ENCODE measurements around the gene SYNE1. TPM values are rescaled to one million over a fixed set of nuclear protein-coding genes. Genes with fewer than 3 reads are reported as not detected.

The SYNE1 gene
- total and polyA plus RNA-seq, 10 of the 15 experiments (the other 5 are each of a cell fraction or from before 2014, with no cell fraction given) = 2.3 to 28.7 (median 14.1) TPM

- no TSS peak for BruUV-seq (replicated peaks)
- ChIA-PET RAD21 (ENCODE audit: unreplicated experiment) (no interaction called here), CTCF (interaction anchor here (0.8 kb wide), 1 partner anchor 12 kb away, joined by 4 read pairs; no protein-coding TSS in a partner anchor), POLR2A (no interaction called here), SMC1A (ENCODE audit: uncharacterized antibody, unreplicated experiment) (interaction anchor here (0.9 to 1.0 kb wide), 2 partner anchors 31 to 90 kb away, joined by 3 read pairs; no protein-coding TSS in a partner anchor)
- H3K27ac ChIP-seq (ENCODE audit: control insufficient read depth, insufficient read depth) = no peak overlapping the region
- no peak overlapping the region for H3K4me2 ChIP-seq (ENCODE audit: control insufficient read depth, insufficient read depth)
- intact Hi-C loops (cut with micrococcal nuclease; ENCODE audit: unreplicated experiment) (no loop called here), in situ Hi-C loops (cut with MboI) (no loop called here)
- H3K4me3 ChIP-seq = no peak overlapping the region
- DNase-seq (ENCODE audit: low read depth, low spot score) (no peak), FAIRE-seq (no peak), ATAC-seq (no peak)
- WGBS (ENCODE audit: insufficient coverage, insufficient replicate concordance, low lambda C conversion rate, missing lambda C conversion rate) = 95% methylated on average over 8 of the region's 8 CpGs
- H2AFZ ChIP-seq (ENCODE audit: control insufficient read depth, low read depth, low read length) = no peak overlapping the region
- TF ChIP-seq CBX5 (IDR thresholded peaks at IDR 0.05; ENCODE audit: low read depth) (no peak), SUPT20H (IDR thresholded peaks at IDR 0.05; ENCODE audit: borderline replicate concordance, control insufficient read depth, low read depth, low read length) (no peak), TCF12 (IDR thresholded peaks at IDR 0.05; ENCODE audit: low read depth, low read length) (no peak), ETV6 (conservative IDR thresholded peaks at IDR 0.05 in 1 of 2, IDR thresholded peaks at IDR 0.05 in 1 of 2; ENCODE audit: borderline replicate concordance in 1 of 2, low read depth in 1 of 2) (no peak), KDM1A (IDR thresholded peaks at IDR 0.05; ENCODE audit: borderline replicate concordance) (no peak), PRDM15 (CRISPR knock-in tag; IDR thresholded peaks at IDR 0.05) (no peak)
- no peaks in the 10 kb centered on the region for H3K9me3 ChIP-seq (replicated peaks; ENCODE audit: control insufficient read depth, insufficient read depth, low read length)
- H3K27me3 ChIP-seq (replicated peaks in 1 of 2; ENCODE audit: control insufficient read depth in 2 of 2, insufficient read depth in 2 of 2, low read length in 1 of 2) = no peaks in the 10 kb centered on the region
- H4K20me1 ChIP-seq (ENCODE audit: control insufficient read depth, insufficient read depth) = no peaks in the 10 kb centered on the region
- H3K79me2 ChIP-seq (ENCODE audit: control insufficient read depth, insufficient read depth, low read length) = no peaks in the 10 kb centered on the region
- H3K9ac ChIP-seq (ENCODE audit: control insufficient read depth, insufficient read depth, low read length) = no peak overlapping the region
- H3K36me3 ChIP-seq (ENCODE audit: control insufficient read depth in 2 of 2, insufficient read depth in 2 of 2, low read length in 1 of 2) = peaks cover 0 to 22% of the 10 kb centered on the region in 2 experiments; a peak in 3 of 4 replicates
- H3K4me1 ChIP-seq (ENCODE audit: control insufficient read depth, insufficient read depth, low read length) = no peaks in the 10 kb centered on the region
Measured at GRCh38 chr6:152209211-152209610, 428.0 kb downstream of the SYNE1 start.
